ENCODE data around the gene ADAMTS9. TPM values are rescaled to one million over a fixed set of nuclear protein-coding genes. Genes with fewer than 3 reads are reported as not detected.

The ADAMTS9 gene
- total RNA-seq, 6 experiments from 2014 or later, result 1.1 to 9.9 (median 3.5) TPM

GRCh38 chr3:64627471-64628321 is 60.1 kb downstream of the ADAMTS9 start:
- Histone ChIP-seq H3K36me3 (no peaks in the 10 kb centered on the region), H3K27ac (no peak overlapping the region), H3K4me1 (peaks cover 0 to 16% (median 0%) of the 10 kb centered on the region in 4 donors), H3K9me3 (no peaks in the 10 kb centered on the region), H3K27me3 (no peaks in the 10 kb centered on the region), H3K4me3 (no peak overlapping the region)
- 29% methylated on average over 7 of the region's 7 CpGs for WGBS (ENCODE audit: insufficient coverage, low coverage, low lambda C conversion rate, missing lambda C conversion rate)
- TF ChIP-seq CTCF (IDR thresholded peaks at IDR 0.05) (no peak), POLR2A (IDR thresholded peaks at IDR 0.05) (no peak)
- ATAC-seq (peak; percentile 94 to 98 (median 96)), DNase-seq (peak in 1 of 3 donors; percentile 51)
- intact Hi-C loops (cut with DNase I), result no loop called here

- no peak for TF ChIP-seq CTCF (IDR thresholded peaks at IDR 0.05)
- TF ChIP-seq POLR2A (IDR thresholded peaks at IDR 0.05), result no peak
- intact Hi-C loops (cut with DNase I), result no loop called here
These were observed 60.8 kb downstream of the ADAMTS9 start for GRCh38 chr3:64627042-64627441.

GRCh38 chr3:64625381-64625780 is 62.4 kb downstream of the ADAMTS9 start:
- Histone ChIP-seq H3K36me3 (no peaks in the 10 kb centered on the region), H3K9me3 (no peaks in the 10 kb centered on the region), H3K4me3 (no peak overlapping the region), H3K27me3 (no peaks in the 10 kb centered on the region), H3K27ac (no peak overlapping the region), H3K4me1 (peaks cover 0 to 16% (median 0%) of the 10 kb centered on the region in 4 donors)
- no peak for TF ChIP-seq CTCF (IDR thresholded peaks at IDR 0.05)
- no peak for TF ChIP-seq POLR2A (IDR thresholded peaks at IDR 0.05)
- intact Hi-C loops (cut with DNase I), result no loop called here
- no peak for DNase-seq
- ATAC-seq, result no peak
- WGBS (ENCODE audit: insufficient coverage, low coverage, low lambda C conversion rate, missing lambda C conversion rate), result no CpG with 5 or more reads among the region's 1 CpG

More at GRCh38 chr3:64627042-64627441, 60.8 kb downstream of the ADAMTS9 start:
- ATAC-seq, result no peak
- Histone ChIP-seq H3K4me1 (peaks cover 0 to 16% (median 0%) of the 10 kb centered on the region in 4 donors), H3K36me3 (no peaks in the 10 kb centered on the region), H3K4me3 (no peak overlapping the region), H3K27me3 (no peaks in the 10 kb centered on the region), H3K27ac (no peak overlapping the region), H3K9me3 (no peaks in the 10 kb centered on the region)
- no peak for DNase-seq
- WGBS (ENCODE audit: insufficient coverage, low coverage, low lambda C conversion rate, missing lambda C conversion rate), result 81% methylated on average over 5 of the region's 5 CpGs

- TF ChIP-seq POLR2A (IDR thresholded peaks at IDR 0.05) (no peak), CTCF (IDR thresholded peaks at IDR 0.05) (no peak)
- ATAC-seq (no peak), DNase-seq (no peak)
- Histone ChIP-seq H3K9me3 (no peaks in the 10 kb centered on the region), H3K27ac (no peak overlapping the region), H3K4me3 (no peak overlapping the region), H3K36me3 (no peaks in the 10 kb centered on the region), H3K27me3 (no peaks in the 10 kb centered on the region), H3K4me1 (peaks cover 0 to 10% (median 0%) of the 10 kb centered on the region in 4 donors)
- intact Hi-C loops (cut with DNase I), result no loop called here
- WGBS (ENCODE audit: insufficient coverage, low coverage, low lambda C conversion rate, missing lambda C conversion rate), result 56% methylated on average over 1 of the region's 2 CpGs
These were observed 64.7 kb downstream of the ADAMTS9 start for GRCh38 chr3:64623125-64623524.
